K562 (cell line): ENCODE data around the gene DLGAP3. TPM values are rescaled to one million over a fixed set of nuclear protein-coding genes. Genes with fewer than 3 reads are reported as not detected.
A peak's percentile ranks its signal among the peaks of the same experiment; 100 is the strongest.

Experiments
- CEBPB ChIP-seq: fragments of 450-650 bp; IDR thresholded peaks from 2 replicates; pipeline ENCODE4 v1.6.1; 2016; ENCODE audit warnings: missing genetic modification characterization, missing compliant biosample characterization
- CHD1 ChIP-seq: fragments of 200-600 bp; sonication (generic); IDR thresholded peaks from one replicate; pipeline ENCODE4 v1.6.1; 2012; ENCODE audit warnings: mild to moderate bottlenecking, moderate library complexity, low read length, inconsistent platforms
- FOXA1 ChIP-seq: fragments of 450-650 bp; IDR thresholded peaks from 2 replicates; pipeline ENCODE4 v1.6.1; 2016; ENCODE audit warnings: mild to moderate bottlenecking, borderline replicate concordance
- FOXJ3 ChIP-seq: sonication (generic); formaldehyde crosslinking; IDR thresholded peaks from 2 replicates; pipeline ENCODE4 v1.4.0; 2020; ENCODE audit warnings: mild to moderate bottlenecking, missing genetic modification reagents
- FOXK1 ChIP-seq: sonication (generic); formaldehyde crosslinking; IDR thresholded peaks from 2 replicates; pipeline ENCODE4 v1.8.0; 2022; ENCODE audit warnings: missing genetic modification reagents, mild to moderate bottlenecking, borderline replicate concordance
- HEY1 ChIP-seq: fragments of 250-450 bp; sonication (Bioruptor Pico); IDR thresholded peaks from 2 replicates; pipeline ENCODE4 v1.5.0; 2020; ENCODE audit warnings: mild to moderate bottlenecking, moderate library complexity, borderline replicate concordance
- HSF4 ChIP-seq: fragments of 250-450 bp; sonication (Bioruptor Pico); IDR thresholded peaks from 2 replicates; pipeline ENCODE4 v2.1.2; 2022; ENCODE audit warnings: mild to moderate bottlenecking, moderate library complexity, borderline replicate concordance
- LEF1 ChIP-seq: fragments of 450-650 bp; IDR thresholded peaks from 2 replicates; pipeline ENCODE4 v1.6.1; 2016; ENCODE audit warnings: mild to moderate bottlenecking
- PCBP2 ChIP-seq: fragments of 200-400 bp; formaldehyde crosslinking; IDR thresholded peaks from 2 replicates; pipeline ENCODE4 v1.6.1; 2018; ENCODE audit warnings: low read length, low read depth, mild to moderate bottlenecking, moderate library complexity; ENCODE audit not compliant: poor library complexity, severe bottlenecking
- PTRF ChIP-seq: fragments of 450-650 bp; IDR thresholded peaks from 2 replicates; pipeline ENCODE4 v1.6.1; 2016; ENCODE audit warnings: mild to moderate bottlenecking, missing genetic modification characterization, missing compliant biosample characterization
- RBM39 ChIP-seq: fragments of 200-400 bp; formaldehyde crosslinking; optimal IDR thresholded peaks from 2 replicates; pipeline ENCODE3; 2018; ENCODE audit warnings: low read depth, low read length
- RFX7 ChIP-seq: fragments of 250-450 bp; sonication (Bioruptor Pico); IDR thresholded peaks from 2 replicates; pipeline ENCODE4 v1.5.1; 2021; ENCODE audit warnings: mild to moderate bottlenecking
- RHOXF2B ChIP-seq: fragments of 250-450 bp; sonication (Bioruptor Pico); conservative IDR thresholded peaks from 2 replicates; pipeline ENCODE4 v1.5.1; 2021
- SIN3B ChIP-seq: fragments of 450-650 bp; IDR thresholded peaks from 2 replicates; pipeline ENCODE4 v1.6.1; 2017; ENCODE audit warnings: low read depth, mild to moderate bottlenecking, moderate library complexity
- SMARCC2 ChIP-seq: fragments of 450-650 bp; IDR thresholded peaks from 2 replicates; pipeline ENCODE4 v1.6.1; 2017; ENCODE audit warnings: antibody characterized with exemption, moderate library complexity, mild to moderate bottlenecking, low read depth
- TBL1XR1 ChIP-seq, 2 experiments: IDR thresholded peaks; 2 replicates each; pipeline ENCODE4 v1.6.1; 2012; ENCODE audit warnings: improper control_type of control experiment in 2 of 2, low read length in 2 of 2, mild to moderate bottlenecking in 1 of 2
- ZNF165 ChIP-seq: fragments of 250-450 bp; sonication (Bioruptor Pico); IDR thresholded peaks from 2 replicates; pipeline ENCODE4 v1.4.0; 2020; ENCODE audit warnings: borderline replicate concordance
- polyA plus RNA-seq, 8 experiments: library from polyadenylated mRNA; depleted of rRNA in 4 of 8; stranded (reverse) in 5 of 8; unstranded in 3 of 8; fragments of >200 nt; fragmentation: Nextera tagmentation in 2 of 8; fragmentation: Illumina TruSeq in 1 of 8; extraction: Ambion mirVana in 2 of 8; extraction: Trizol in 1 of 8; gene quantifications; 2 replicates each; pipeline versions ENCODE4 v1.2.1 to v1.2.3, GENCODE V29; 2011 to 2014; ENCODE audit warnings: inconsistent platforms in 1 of 8, missing spikeins in 1 of 8
- total RNA-seq, 7 experiments: library from RNA; depleted of rRNA in 6 of 7; stranded (reverse); fragments of >200 nt in 6 of 7; fragmentation: Illumina TruSeq in 2 of 7; extraction: Trizol in 2 of 7; gene quantifications; 2 replicates each; pipeline versions ENCODE4 v1.2.1 to v1.2.3, GENCODE V29; 2011 to 2021; ENCODE audit warnings: low replicate concordance in 1 of 7
- TF ChIP-seq, protein P1 (sequence below): IDR thresholded peaks from 3 replicates; pipeline ENCODE4 v1.6.1; 2011; ENCODE audit warnings: borderline replicate concordance, mild to moderate bottlenecking, moderate library complexity; ENCODE audit not compliant: insufficient read length; ENCODE audit errors: extremely low read depth
- TF ChIP-seq, protein P2 (sequence below): fragments of 450-650 bp; IDR thresholded peaks from 2 replicates; pipeline ENCODE4 v1.6.1; 2017; ENCODE audit warnings: antibody characterized with exemption
- TF ChIP-seq, protein P3 (sequence below): fragments of 450-650 bp; IDR thresholded peaks from 2 replicates; pipeline ENCODE4 v1.6.1; 2016; ENCODE audit warnings: borderline replicate concordance
- TF ChIP-seq, protein P4 (sequence below): fragments of 250-450 bp; sonication (Bioruptor Pico); IDR thresholded peaks from 2 replicates; pipeline ENCODE4 v1.4.0; 2020; ENCODE audit warnings: mild to moderate bottlenecking

Gene DLGAP3
- total and polyA plus RNA-seq, 9 of the 15 experiments (the other 6 are each of a cell fraction or from before 2014, with no cell fraction given), result 0.01 to 0.16 (median 0.07) TPM; not detected in 6

DNA sequence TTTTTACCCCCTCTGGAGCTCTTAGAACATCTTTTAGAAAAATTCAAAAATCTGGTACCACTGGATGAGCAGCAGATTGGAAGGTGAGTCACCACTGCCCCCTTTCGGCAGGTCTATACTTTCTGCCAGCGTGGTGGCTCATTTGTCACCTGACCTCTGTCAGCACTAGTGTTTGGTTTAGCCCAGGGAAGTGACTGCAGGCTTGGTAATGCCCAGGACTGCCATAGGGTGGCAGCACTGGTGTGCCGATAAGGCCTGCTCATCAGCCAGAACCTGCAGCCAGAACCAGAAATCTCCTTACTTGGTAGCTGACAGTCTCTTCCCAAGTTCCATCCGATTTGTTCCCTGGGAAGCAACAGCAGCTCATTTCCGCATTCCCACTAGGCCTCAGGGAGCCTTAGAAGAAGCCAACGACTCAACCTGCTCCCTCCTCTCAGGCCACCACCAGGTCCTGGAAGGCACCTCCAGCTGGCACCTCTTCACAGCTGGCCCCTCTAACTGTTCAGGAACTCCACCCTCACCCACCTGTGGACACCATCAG is 76.7 kb downstream of the DLGAP3 start (continued):
- TF ChIP-seq SIN3B (peak; percentile 52; the same call in 1 of the 2 replicates), FOXJ3 (CRISPR knock-in tag) (no peak), FOXA1 (no peak), RFX7 (CRISPR knock-in tag) (no peak), CHD1 (no peak), RBM39 (no peak), CEBPB (no peak), PTRF (no peak), ZNF165 (CRISPR knock-in tag) (no peak), FOXK1 (no peak), RHOXF2B (CRISPR knock-in tag) (no peak), TBL1XR1 (IDR thresholded peaks at IDR 0.05; ENCODE audit: low read length in 2 of 2) (no peak), LEF1 (no peak), PCBP2 (no peak), HEY1 (CRISPR knock-in tag) (no peak), SMARCC2 (no peak), HSF4 (CRISPR knock-in tag) (no peak)
- TF ChIP-seq, protein P1, sequence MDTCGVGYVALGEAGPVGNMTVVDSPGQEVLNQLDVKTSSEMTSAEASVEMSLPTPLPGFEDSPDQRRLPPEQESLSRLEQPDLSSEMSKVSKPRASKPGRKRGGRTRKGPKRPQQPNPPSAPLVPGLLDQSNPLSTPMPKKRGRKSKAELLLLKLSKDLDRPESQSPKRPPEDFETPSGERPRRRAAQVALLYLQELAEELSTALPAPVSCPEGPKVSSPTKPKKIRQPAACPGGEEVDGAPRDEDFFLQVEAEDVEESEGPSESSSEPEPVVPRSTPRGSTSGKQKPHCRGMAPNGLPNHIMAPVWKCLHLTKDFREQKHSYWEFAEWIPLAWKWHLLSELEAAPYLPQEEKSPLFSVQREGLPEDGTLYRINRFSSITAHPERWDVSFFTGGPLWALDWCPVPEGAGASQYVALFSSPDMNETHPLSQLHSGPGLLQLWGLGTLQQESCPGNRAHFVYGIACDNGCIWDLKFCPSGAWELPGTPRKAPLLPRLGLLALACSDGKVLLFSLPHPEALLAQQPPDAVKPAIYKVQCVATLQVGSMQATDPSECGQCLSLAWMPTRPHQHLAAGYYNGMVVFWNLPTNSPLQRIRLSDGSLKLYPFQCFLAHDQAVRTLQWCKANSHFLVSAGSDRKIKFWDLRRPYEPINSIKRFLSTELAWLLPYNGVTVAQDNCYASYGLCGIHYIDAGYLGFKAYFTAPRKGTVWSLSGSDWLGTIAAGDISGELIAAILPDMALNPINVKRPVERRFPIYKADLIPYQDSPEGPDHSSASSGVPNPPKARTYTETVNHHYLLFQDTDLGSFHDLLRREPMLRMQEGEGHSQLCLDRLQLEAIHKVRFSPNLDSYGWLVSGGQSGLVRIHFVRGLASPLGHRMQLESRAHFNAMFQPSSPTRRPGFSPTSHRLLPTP, result no peak
- TF ChIP-seq, protein P2, sequence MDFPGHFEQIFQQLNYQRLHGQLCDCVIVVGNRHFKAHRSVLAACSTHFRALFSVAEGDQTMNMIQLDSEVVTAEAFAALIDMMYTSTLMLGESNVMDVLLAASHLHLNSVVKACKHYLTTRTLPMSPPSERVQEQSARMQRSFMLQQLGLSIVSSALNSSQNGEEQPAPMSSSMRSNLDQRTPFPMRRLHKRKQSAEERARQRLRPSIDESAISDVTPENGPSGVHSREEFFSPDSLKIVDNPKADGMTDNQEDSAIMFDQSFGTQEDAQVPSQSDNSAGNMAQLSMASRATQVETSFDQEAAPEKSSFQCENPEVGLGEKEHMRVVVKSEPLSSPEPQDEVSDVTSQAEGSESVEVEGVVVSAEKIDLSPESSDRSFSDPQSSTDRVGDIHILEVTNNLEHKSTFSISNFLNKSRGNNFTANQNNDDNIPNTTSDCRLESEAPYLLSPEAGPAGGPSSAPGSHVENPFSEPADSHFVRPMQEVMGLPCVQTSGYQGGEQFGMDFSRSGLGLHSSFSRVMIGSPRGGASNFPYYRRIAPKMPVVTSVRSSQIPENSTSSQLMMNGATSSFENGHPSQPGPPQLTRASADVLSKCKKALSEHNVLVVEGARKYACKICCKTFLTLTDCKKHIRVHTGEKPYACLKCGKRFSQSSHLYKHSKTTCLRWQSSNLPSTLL, result no peak
- TF ChIP-seq, protein P3, sequence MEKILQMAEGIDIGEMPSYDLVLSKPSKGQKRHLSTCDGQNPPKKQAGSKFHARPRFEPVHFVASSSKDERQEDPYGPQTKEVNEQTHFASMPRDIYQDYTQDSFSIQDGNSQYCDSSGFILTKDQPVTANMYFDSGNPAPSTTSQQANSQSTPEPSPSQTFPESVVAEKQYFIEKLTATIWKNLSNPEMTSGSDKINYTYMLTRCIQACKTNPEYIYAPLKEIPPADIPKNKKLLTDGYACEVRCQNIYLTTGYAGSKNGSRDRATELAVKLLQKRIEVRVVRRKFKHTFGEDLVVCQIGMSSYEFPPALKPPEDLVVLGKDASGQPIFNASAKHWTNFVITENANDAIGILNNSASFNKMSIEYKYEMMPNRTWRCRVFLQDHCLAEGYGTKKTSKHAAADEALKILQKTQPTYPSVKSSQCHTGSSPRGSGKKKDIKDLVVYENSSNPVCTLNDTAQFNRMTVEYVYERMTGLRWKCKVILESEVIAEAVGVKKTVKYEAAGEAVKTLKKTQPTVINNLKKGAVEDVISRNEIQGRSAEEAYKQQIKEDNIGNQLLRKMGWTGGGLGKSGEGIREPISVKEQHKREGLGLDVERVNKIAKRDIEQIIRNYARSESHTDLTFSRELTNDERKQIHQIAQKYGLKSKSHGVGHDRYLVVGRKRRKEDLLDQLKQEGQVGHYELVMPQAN, result no peak
- TF ChIP-seq, protein P4, sequence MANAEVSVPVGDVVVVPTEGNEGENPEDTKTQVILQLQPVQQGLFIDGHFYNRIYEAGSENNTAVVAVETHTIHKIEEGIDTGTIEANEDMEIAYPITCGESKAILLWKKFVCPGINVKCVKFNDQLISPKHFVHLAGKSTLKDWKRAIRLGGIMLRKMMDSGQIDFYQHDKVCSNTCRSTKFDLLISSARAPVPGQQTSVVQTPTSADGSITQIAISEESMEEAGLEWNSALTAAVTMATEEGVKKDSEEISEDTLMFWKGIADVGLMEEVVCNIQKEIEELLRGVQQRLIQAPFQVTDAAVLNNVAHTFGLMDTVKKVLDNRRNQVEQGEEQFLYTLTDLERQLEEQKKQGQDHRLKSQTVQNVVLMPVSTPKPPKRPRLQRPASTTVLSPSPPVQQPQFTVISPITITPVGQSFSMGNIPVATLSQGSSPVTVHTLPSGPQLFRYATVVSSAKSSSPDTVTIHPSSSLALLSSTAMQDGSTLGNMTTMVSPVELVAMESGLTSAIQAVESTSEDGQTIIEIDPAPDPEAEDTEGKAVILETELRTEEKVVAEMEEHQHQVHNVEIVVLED (CRISPR knock-in tag), result 0 out of 2 replicates have a peak, but pooled peaks have one; percentile 15
